GM21576 (cell line): ENCODE results near the gene PPP4R2.
A peak's percentile ranks its signal among the peaks of the same experiment; 100 is the strongest.
"Not testable (repeated sequence)": the region's sequence is repeated elsewhere in the genome, so short reads cannot be mapped to it uniquely, and the experiment has no call there.

Experiments used
- ATAC-seq: cut with Tn5 transposase; IDR thresholded peaks from one replicate; pipeline ENCODE4 v1.9.1; 2021; ENCODE audit warnings: mild to moderate bottlenecking, moderate library complexity; ENCODE audit not compliant: unreplicated experiment

Gene PPP4R2

DNA sequence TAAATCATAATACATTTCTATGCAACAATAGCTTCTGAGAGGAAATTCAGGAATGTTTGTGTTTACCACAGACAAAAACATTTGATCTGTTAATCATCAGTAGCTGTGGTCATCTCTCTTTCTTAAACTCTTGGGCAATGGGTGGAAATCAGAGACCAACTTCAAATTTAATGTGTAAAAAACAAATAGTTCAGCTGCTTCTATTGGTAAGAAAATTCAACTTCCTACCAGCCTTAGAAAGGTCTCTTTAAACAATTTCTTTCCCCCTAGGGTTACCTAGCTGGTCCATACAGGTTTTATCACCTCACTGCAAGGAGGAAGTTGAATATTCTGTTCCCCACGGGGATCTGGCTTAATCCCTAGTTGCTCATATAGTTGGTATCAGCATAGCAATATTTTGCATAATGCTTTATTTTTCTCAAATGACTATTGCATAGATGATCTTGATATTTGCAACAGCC, 20.3 kb upstream of the PPP4R2 start:
- ATAC-seq: no peak

DNA sequence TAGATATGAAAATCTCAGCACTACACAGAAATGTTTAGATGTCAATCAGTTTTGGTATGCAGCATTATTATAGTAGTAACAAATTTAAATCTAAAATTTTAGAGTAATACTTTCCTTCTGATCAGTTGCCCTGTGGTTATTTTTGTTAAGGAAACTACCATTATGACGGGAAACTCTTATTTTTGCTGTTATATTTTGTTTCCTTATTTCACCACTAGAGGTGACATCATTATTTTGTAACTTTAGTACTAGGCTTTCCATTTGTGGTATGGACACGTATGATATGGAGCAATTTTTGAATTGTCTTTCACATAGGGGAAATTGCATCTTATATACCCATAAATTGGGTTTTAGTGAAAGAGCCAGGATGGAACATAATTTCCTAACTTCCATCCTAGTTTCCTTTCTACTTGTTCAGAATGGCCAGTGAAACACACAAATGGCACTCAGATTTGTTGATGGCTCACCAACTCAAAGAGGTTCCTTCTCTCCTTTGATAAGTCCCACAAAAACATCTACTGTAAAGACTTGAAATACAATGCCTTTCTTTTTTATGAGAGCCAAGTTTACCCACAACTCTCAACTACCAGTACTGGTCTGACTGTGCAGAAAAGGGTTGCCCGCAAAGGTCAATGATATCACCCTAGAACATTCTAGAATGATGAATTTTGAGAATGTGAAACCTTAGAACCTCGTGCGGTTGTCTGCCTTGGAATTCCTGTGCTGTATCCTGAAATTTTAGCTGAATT, 19.4 kb upstream of the PPP4R2 start:
- peak; percentile 46 for ATAC-seq

DNA sequence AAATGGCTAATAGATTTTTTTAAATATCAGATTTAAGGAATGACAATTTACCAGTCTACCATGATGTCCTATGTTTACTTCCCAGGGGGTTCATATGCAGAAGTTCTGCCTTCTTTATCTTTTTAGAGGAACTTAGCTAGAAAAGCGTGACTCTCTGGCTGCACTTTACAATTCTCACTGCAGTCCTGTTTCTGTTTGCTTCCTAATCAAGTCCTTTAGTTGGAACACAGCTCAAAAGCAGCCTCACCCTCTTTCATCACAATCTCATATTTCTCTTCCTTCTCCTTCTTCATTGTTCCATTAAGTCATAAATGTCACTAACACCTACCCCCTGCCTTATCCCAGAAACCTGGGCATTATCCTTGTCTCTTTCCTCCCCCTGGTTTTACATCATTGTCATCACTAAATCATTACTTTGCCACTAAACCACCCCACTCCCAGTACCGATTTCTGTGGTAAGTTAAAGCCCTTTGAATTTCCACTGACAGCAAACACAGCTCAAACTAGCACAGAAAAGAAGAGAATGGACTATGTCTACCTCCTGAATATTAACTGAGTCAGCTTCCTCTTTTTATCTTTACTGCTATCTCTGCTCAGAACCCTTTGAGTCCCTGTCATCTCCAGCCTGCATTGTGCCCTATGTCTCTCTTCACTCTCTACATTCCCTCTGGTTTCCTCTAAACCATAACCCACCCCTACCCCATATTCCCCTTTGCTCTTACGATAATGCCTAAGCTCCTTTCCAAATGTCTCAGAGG, 13.8 kb upstream of the PPP4R2 start:
- ATAC-seq: no peak

DNA sequence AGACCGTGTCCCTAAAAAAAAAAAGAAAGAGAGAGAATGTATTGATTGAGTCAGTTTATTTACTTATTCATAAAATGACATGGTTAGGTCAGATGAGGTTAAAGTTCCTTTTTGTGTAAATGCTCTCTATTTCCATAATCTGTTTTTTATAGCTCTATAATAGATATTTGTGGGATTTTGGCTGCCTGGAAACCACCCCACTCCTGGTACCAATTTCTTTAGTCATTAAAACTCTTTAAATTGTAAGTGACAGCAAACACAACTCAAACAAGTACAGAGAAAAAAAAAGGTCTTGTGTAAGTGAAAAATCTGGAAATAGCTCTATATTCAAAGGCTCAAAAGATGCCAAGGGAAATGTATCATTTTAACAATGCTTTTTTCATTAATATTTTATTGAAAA, 11.0 kb upstream of the PPP4R2 start:
- ATAC-seq: no peak

DNA sequence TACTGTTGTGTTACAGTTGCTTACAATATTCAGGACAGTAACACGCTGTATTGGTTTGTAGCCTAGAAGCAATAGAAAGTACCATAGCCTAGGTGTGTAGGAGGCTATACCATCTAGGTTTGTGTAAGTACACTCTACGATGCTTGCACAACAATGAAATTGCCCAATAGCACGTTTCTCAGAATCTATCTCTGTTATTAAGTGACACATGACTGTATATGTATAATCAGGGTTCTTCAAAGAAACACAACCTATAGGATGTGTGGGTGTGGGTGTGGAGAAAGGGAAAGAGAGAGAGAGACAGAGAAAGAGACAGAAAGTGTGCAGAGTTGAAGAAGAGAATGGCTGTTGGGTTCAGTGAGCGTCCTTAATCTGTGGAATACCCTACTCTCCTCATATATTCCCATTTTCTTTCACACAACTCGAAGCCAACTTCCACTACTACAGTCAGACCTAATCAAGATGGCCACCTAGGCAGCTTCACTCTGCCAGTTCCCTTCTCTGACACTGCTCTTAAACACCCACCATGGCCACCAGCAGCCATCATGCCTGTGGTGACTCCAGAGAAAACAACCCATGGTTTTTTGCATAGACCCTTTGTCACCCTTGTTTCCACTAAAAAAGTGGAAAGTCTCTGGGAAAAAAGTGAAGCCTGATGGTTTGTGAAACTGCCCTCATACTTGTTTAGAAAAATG, 5.8 kb upstream of the PPP4R2 start:
- ATAC-seq: no peak

DNA sequence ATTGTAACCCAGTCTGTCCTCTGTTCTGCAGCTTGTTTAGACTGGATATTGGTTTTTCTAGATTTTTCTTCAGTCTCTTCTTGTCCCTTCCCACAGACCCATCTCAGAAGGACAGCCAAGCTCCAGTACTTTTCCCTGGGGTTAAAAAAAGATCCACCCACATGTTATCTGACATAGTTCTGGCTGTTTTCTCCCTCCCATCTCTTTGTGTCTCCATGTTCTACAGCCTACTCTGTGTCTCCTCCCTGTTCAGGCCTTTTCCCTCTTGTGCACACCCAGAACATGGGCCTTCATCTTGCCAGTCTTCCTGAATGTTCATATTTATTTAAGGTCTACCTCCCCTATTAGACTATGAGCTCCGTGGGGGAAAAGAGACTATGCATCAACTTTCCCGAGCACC, 5.1 kb upstream of the PPP4R2 start:
- ATAC-seq: no peak

DNA sequence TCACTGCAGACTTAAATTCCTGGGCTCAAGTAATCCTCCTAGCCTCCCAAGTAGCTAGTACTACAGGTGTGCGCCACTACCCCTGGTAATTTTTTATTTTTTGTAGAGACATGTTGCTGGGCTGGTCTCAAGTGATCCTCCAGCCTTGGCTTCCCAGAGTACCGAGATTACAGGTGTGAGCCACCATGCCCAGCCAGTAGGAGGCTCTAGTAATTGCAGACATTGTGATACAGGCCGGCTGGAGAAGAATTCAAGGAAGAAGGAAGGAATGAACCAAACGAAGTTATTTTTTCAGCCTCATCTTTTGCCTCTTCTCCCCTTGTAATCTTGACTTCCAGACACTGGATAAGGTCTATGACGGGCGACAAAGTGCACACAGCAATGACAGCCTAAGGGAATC, 3.2 kb upstream of the PPP4R2 start:
- no peak for ATAC-seq

DNA sequence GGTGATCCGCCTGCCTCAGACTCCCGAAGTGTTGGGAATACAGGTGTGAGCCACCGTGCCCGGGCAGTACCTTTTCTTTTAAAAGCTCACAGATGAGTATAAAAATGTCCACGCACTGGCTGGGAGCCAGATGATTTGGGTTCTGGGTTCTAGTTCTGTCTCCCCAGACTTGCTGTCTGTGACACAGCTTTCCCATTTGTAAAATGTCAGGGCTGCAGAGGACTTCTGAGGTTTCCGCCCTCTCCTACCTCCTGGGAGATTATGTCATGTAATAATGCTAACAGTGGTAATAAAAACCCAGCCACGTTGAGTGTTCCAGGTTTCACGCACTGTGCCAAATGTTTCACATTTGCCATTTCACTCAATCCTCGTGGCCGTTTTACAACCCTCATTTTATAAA, 1.3 kb upstream of the PPP4R2 start:
- no peak for ATAC-seq

DNA sequence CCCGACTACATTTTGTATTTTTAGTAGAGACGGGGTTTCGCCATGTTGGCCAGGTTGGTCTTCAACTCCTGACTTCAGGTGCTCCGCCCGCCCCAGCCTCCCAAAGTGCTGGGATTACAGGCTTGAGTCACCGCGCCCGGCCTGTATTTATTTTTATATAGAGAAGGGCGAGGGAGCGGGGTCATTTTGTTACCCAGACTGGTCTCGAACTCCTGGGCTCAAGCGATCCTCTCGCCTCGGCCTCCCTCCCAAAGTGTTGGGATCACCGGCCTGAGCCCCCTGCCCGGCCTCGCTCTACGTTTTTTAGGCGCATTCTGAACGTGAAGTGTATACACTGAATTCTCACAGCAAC, 514 bp upstream of the PPP4R2 start:
- no peak for ATAC-seq

DNA sequence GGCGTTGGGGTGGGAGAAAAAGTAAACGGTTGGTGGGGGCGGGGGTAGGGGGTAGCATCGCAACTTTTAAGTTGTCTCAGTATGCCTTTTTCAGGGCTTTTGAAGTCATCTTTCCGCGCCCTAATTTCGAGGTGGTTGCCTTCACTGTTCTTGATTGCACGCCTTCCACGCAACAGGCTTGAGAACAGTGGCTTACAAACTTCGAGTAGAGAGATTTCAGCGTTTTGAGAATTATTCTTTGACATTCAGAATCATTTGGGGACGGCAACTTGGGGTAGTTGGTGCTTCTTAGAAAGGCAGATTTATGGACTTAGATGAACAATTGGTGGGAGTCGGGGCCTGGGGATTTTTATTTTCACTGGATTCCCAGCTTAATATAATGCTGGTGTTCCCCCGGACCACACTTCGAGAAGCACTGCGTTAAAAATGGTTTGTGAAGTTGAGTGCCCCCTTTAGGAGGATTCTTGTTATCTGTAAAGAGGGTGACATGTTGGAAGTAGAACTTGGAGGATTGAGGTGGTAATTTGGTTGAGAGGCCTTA, 880 bp downstream of the PPP4R2 start:
- ATAC-seq: peak; percentile 34

DNA sequence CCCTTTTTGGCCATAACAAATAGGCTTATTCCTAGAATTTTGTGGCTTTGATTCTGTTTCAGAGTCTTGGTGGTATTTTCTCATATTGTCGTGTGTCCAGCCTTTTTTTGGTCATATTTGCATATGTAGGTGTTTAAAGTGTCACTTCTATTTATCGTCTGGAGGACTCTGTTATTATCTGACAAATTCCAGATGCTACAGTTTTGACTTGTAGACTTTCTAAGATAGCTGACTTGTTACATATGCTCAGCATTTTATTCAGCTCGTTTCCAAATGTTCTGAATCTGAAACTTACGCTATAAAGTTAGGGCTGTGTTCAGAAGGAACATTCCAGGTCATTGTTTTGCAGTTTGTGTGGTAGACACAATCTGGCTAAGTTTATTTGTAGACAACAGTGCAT, 1.9 kb downstream of the PPP4R2 start:
- ATAC-seq: no peak

DNA sequence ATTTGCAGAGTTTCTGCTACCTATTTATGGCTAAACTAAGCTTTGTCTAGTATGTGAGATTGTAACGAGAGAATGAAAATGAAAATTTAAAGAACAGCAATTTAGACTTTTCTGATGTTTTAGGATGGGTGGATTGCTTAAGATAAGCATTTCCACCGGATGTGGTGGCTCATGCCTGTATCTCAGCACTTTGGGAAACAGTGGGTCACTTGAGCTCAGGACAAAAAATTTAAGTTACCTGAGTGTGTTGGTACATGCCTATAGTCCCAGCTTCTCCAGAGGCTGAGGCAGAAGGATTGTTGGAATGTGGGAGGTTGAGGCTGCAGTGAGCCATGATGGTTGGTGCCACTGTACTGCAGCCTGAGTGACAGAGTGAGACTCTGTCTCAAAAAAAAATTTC, 3.3 kb downstream of the PPP4R2 start:
- ATAC-seq: no peak

DNA sequence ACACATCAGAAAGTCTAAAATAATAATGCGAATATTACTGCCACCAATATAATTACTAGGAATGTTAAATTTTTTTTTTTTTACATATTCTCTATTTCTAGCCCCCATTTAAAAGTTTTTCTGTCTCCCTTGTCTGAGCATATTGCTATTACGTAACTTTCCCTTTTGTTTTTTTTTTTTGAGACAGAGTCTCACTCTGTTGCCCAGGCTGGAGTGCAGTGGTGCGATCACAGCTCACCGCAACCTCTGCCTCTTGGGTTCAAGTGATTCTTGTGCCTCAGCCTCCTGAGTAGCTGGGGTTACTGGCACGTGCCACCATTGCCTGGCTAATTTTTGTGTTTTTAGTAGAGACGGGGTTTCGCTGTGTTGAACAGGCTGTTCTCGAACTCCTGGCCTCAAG, 6.4 kb downstream of the PPP4R2 start:
- not testable (repeated sequence) for ATAC-seq

DNA sequence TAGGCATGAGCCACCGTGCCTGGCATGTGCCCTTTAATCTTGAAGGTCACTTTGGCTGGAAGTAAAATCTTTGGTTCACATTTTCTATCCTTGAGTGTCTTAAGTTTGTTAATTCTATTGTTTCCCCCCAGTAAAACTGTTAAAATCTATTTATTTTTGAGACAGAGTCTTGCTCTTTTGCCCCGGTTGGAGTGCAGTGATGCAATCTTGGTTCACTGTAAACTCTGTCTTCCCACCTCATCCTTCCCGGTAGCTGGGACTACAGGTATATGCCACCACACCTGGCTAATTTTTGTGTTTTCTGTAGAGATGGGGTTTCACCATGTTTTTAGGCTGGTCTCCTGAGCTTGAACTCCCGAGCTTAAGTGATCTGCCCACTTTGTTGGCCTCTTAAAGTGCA, 7.7 kb downstream of the PPP4R2 start:
- ATAC-seq: no peak

DNA sequence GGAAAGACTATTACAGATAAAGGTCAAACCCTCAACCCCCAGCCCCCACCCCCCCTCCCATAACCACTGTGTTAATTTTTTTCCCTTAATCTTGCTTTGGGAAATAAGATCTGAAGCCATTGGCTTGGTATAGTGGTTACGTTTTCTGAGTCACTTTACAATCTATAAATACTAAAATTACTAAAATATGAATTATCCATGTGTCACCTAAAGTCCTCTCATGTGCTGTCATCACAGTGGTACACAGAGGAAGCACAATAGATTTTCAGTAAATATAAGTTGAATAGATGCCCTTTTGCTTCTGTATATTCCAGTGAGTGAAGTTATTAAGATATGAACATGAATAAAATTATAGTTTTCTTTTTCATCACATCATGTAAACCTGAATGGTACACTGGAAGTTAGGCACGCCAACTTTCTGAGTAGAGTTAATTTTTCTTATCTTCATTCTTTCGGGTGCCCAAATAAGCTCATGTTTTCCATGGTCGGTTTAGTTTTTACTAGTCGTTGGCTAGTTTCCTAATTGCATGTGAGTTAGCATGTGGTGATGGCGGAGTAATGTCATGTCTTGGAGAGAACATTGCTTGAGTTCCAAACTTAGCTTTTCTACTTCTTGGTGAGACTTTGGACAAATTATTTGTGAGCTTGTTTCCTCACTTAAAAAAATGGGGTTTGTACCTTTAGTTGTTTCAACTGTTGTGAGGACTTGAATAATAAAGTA, 11.5 kb downstream of the PPP4R2 start:
- ATAC-seq: no peak

DNA sequence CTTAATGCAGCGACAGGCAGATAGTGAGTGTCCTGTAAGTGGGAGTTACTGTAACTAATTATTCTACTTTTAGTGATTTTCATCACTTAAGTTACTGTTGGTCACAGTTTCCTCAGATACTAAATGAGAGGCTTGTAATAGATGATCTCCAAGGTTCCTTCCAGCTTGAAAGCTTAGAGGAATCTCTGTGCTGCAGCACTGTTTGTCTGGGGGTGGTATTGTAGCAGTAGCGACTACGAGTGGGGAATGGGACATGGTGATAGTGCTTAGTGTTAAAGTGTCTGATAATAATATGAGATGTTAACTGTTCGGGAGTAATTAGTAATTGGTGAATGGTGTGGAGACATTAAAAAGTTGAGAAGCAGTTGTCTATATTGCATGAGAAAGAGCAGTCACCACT, 12.4 kb downstream of the PPP4R2 start:
- ATAC-seq: no peak

DNA sequence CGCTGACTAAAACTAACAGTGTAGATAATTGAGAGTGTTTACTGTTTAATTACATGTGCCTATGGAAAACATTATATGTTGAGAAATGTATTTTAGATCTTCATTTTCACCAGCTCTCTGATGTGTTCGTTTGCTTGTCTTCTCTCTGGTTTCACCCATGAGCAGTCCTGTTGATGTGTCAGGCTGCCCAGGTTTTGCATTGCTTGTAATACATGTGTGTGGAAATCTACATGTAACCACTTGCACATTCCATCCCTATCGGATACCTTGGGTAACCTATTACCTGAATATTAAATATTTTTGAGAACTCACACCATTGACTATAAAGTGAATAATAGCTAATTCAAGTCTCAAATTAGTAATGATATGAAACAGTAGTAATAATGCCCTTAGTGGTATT, 13.1 kb downstream of the PPP4R2 start:
- ATAC-seq: no peak

DNA sequence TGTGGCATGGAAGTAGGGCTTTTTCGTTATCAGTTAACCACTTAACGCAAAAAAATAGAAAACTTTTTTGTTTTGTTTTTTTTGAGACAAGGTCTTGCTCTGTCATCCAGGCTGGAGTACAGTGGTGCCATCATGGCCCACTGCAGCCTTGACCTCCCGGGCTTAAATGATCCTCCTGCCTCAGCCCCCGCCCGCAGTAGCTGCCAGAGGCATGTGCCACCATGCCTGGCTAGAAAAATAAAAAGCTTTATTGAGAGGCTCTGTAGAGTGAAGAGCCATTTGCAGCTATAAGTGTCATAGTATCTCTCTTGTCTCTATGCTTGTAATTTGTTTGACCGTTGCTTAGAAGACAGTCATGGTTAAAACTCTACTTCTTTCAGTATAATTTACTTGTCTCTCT, 13.5 kb downstream of the PPP4R2 start:
- no peak for ATAC-seq

DNA sequence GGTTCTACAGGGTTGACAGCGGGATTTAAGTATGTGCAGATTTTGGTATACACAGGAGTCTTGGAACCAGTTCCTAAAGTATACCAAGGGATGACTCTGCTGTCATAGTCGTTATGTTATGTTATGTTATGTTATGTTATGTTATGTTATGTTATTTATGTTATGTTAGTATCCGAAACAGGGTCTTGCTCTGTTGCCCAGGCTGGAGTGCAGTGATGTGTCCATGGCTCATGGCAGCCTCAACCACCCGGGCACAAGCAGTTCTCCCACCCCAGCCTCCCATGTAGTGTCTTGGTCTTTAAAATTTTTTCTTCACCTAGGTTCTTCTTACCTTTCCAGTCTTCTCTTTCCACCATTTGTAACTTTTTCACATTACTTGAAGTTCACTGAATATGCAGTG, 21.7 kb downstream of the PPP4R2 start:
- ATAC-seq: no peak

DNA sequence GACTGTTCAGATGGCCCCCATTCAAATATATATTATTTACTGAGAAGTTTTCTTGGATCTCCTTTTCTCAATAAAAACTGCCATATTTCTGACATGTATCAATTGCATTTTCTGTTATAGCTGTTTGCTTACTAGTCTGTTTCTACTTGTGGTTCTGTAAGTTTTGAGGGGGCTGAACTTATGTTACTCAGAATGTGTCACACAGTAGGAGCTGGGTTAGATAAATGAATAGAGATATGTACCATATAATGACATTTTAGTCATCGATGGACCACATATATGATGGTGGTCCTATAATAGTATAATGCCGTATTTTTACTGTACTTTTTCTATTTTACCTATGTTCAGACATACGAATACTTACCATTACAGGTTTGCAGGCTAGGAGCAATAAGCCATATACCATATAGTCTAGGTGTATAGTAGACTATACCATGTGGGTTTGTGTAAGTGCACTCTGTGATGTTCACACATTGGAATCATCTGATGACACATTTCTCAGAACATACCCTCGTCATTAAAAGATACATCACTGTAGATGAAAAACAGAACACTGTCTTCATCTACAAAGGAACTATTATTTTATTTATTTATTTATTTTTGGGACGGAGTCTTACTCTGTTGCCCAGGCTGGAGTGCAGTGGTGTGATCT, 22.3 kb downstream of the PPP4R2 start:
- ATAC-seq: no peak
